Measurements from ENCODE around the gene AK9. TPM values are rescaled to one million over a fixed set of nuclear protein-coding genes. Genes with fewer than 3 reads are reported as not detected.

The AK9 gene
- total and polyA plus RNA-seq, 9 of the 15 experiments (the other 6 are each of a cell fraction or from before 2014, with no cell fraction given) = 0.59 to 1.9 (median 1.2) TPM

GRCh38 chr6:109609737-109610136, 81.3 kb downstream of the AK9 start:
- no peak for ATAC-seq
- no peaks in the 10 kb centered on the region for H3K9me3 ChIP-seq (replicated peaks; ENCODE audit: control insufficient read depth, insufficient read depth, low read depth, low read length)
- 0% methylated on average over 1 of the region's 1 CpG for WGBS (ENCODE audit: insufficient coverage, low coverage, missing lambda C conversion rate)
- H3K79me2 ChIP-seq (ENCODE audit: control insufficient read depth, insufficient read depth, low read length) = no peaks in the 10 kb centered on the region
- H4K20me1 ChIP-seq (replicated peaks; ENCODE audit: control insufficient read depth, insufficient read depth, low read length) = no peaks in the 10 kb centered on the region
- no peak overlapping the region for H3K9ac ChIP-seq (ENCODE audit: insufficient read depth in 1 of 2, low read depth in 2 of 2, low read length in 2 of 2)
- no peak overlapping the region for H2AFZ ChIP-seq (ENCODE audit: low read depth, low read length)
- no peak for FAIRE-seq
- H3K36me3 ChIP-seq (ENCODE audit: control insufficient read depth, insufficient read depth, low read length) = no peaks in the 10 kb centered on the region
- ChIA-PET CTCF (ENCODE audit: low intra/inter-chr PET ratio) (no interaction called here), POLR2A (no interaction called here)
- H3K4me2 ChIP-seq (ENCODE audit: insufficient read depth, low read length) = no peak overlapping the region
- intact Hi-C loops (cut with micrococcal nuclease) (no loop called here), in situ Hi-C loops (cut with MboI) (no loop called here)
- H3K4me3 ChIP-seq = no peak overlapping the region
- no peaks in the 10 kb centered on the region for H3K4me1 ChIP-seq (replicated peaks in 1 of 2; ENCODE audit: control insufficient read depth in 2 of 2, insufficient read depth in 2 of 2, low read length in 2 of 2)
- BruUV-seq (replicated peaks) = no TSS peak
- no peak overlapping the region for H3K27ac ChIP-seq (ENCODE audit: extremely low read depth, low read depth, low read length)
- no peak for TF ChIP-seq ZNF592 (IDR thresholded peaks at IDR 0.05)
- TF ChIP-seq ZNF134 (CRISPR knock-in tag; conservative IDR thresholded peaks at IDR 0.05) = no peak
- no peak for TF ChIP-seq E2F1 (CRISPR knock-in tag; IDR thresholded peaks at IDR 0.05)
- no peak for TF ChIP-seq E2F8 (IDR thresholded peaks at IDR 0.05; ENCODE audit: low read depth, partially characterized antibody)
- no peak for TF ChIP-seq SIX5 (IDR thresholded peaks at IDR 0.05; ENCODE audit: borderline replicate concordance in 1 of 2, insufficient read depth in 1 of 2, low read depth in 1 of 2, low read length in 2 of 2)
- H3K9me1 ChIP-seq (ENCODE audit: control insufficient read depth, insufficient read depth, low read length) = no peaks in the 10 kb centered on the region
- DNase-seq (ENCODE audit: extremely low read depth in 1 of 4, low spot score in 3 of 4) = no peak
- H3K27me3 ChIP-seq (ENCODE audit: control insufficient read depth in 2 of 2, insufficient read depth in 2 of 2, low read length in 2 of 2) = peaks cover 0 to 5% of the 10 kb centered on the region in 2 experiments; a peak in 1 of 5 replicates

Data from K562 (cell line).